GM19328 (cell line): ENCODE measurements around the gene TCN1.
"Not testable (repeated sequence)": the region's sequence is repeated elsewhere in the genome, so short reads cannot be mapped to it uniquely, and the experiment has no call there.

Experiments
- ATAC-seq: cut with Tn5 transposase; IDR thresholded peaks from one replicate; pipeline ENCODE4 v1.9.1; 2021; ENCODE audit warnings: mild to moderate bottlenecking, moderate library complexity; ENCODE audit not compliant: unreplicated experiment

TCN1 gene

DNA sequence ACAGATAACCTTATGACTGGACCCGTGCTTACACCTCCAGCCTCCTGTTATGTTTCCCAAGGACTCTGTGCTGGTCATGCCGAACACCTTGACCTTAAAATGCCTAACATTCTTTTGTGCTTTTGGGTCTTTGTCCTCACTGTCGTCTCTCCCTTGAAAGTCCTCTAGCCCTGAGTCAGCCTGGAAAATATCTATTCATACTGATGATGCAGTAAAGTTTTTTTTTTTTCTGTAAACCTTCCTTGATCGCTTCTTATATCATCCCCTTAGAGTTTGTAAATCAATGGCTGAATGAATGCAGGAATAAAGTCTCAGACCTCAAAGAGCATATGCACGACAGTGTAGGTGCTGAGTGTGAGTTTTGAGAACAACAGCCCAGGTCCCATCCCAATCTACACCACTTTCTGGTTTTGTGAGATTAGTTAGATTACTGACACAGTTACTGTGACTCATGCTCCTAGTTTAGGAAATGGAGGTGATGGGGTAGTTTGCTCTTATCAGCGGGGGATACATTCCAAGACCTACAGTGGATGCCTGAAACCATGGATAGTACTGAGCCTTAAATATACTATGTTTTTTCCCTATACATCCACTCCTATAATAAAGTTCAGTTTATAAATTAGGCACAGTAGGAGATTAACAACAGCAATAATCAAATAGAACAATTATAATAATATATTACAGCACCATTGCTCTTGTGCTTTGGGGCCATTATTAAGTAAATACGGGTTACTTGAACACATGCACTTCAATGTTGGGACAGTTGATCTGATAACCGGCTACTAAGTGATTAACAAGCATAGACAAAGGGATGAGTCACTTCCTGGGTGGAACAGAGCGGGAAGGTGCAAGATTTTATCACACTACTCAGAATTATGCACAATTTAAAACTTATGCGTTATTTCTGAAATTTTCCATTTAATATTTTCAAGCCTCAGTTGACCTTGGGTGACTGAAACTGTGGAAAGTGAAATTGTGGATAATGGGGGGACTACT is 8.6 kb downstream of the TCN1 start:
- ATAC-seq, result no peak

GRCh38 chr11:59854871-59855270 is 11.4 kb downstream of the TCN1 start:
- no peak for ATAC-seq

DNA sequence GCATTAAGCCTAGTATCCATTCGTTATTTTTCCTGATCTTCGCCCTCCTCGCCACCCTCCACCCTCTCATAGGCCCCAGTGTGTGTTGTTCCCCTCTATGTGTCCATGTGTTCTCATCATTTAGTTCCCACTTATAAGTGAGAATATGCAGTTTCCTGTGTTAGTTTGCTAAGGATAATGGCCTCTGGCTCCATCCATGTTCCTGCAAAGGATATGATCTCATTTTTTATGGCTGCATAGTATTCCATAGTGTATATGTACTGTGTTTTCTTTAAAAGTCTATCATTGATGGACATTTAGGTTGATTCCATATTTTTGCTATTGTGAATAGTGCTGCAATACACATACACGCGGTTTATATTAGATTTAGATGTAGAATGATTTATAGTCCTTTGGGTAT is 14.9 kb downstream of the TCN1 start:
- ATAC-seq, result not testable (repeated sequence)

- ATAC-seq, result not testable (repeated sequence)
These were observed 16.7 kb downstream of the TCN1 start for GRCh38 chr11:59849551-59849950.

DNA sequence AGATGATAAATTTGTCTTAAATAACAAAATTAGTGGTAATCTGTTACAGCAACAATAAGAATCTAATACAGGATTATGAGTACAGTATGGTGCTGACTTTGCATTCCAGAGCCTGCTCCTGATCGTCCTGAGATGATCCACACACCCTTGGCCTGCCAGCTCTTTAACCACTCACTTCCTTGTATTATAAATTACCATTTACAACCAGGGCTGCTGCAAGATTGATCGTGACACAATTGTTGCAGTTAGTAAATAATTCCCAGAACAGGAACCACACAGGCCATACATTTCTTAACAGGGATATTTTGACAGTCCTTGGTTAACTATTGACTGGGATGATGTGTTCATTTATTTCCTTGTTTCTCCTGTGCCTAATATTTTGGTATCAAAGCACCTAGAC is 17.2 kb downstream of the TCN1 start:
- no peak for ATAC-seq

- ATAC-seq, result not testable (repeated sequence)
These were observed 17.8 kb downstream of the TCN1 start for GRCh38 chr11:59848439-59848838.

- ATAC-seq, result no peak
These were observed 18.7 kb downstream of the TCN1 start for GRCh38 chr11:59847626-59848025.

GRCh38 chr11:59846556-59846955 is 19.7 kb downstream of the TCN1 start:
- ATAC-seq, result no peak

GRCh38 chr11:59845399-59845798 is 20.9 kb downstream of the TCN1 start, which contains the start of gene CBLIF:
CBLIF (minus strand) TSS chr11:59845499; CDS start chr11:59845453, 46 bp downstream.
- ATAC-seq, result no peak

- no peak for ATAC-seq
These were observed 24.0 kb downstream of the TCN1 start for GRCh38 chr11:59842316-59842715.

GRCh38 chr11:59841514-59841913 is 24.8 kb downstream of the TCN1 start:
- ATAC-seq, result no peak

- ATAC-seq, result no peak
These were observed 26.7 kb downstream of the TCN1 start for GRCh38 chr11:59839615-59840014.

DNA sequence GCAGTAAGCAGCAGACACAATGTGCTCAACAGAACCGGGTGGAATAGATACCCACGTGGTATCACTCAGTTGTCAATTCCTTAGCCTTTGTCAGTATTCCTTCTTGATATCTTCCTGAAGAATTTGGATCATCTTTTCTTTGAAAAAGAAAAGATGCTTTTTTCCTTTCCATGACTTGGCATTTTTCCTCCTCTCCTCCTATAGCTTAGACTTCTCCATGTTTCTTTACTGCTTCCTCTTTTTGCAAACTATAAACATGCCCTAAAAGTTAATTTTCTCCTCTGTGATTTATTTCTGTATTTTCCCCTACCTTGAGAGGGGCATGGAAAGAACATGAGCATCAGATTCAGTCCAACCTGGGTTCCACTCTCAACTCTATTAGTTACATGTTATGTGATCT is 32.7 kb downstream of the TCN1 start:
- ATAC-seq, result no peak

- ATAC-seq, result no peak
These were observed 36.9 kb downstream of the TCN1 start for GRCh38 chr11:59829358-59829757.

- no peak for ATAC-seq
These were observed 43.2 kb downstream of the TCN1 start for GRCh38 chr11:59822989-59823566.

DNA sequence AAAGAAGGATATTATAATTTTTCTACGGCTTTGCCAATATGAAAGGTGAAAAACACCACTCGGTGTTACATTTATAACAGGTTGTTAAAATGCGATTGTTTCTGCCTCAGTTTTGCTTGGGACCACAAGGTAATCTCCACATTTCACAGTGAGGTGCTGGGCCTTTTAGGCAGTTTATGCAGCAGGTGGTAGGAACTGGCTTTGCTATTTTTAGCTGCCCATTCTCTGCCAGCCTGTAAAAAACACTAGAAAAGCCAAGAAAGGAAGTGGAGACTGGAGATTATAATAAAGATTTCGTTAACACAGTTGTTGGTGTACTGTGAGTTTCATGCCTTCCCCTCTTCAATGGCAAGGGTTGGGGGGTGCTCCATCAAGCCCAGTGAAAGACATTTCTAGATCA is 47.7 kb downstream of the TCN1 start:
- ATAC-seq, result no peak

DNA sequence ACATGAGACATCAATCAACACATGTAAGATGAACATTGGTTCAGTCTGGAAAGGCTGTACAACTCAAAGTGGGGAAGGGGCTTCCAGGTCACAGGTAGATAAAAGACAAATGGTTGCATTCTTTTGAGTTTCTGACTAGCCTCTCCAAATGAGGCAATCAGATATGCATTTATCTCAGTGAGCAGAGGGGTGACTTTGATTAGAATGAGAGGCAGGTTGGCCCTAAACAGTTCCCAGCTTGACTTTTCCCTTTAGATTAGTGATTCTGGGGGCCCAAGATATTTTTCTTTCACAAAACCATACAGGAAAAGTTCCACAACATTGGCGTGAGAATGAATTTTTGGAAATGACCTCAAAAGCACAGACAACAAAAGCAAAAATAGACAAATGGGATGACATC is 49.9 kb downstream of the TCN1 start:
- ATAC-seq, result not testable (repeated sequence)

- no peak for ATAC-seq
These were observed 50.5 kb downstream of the TCN1 start for GRCh38 chr11:59815754-59816153.

DNA sequence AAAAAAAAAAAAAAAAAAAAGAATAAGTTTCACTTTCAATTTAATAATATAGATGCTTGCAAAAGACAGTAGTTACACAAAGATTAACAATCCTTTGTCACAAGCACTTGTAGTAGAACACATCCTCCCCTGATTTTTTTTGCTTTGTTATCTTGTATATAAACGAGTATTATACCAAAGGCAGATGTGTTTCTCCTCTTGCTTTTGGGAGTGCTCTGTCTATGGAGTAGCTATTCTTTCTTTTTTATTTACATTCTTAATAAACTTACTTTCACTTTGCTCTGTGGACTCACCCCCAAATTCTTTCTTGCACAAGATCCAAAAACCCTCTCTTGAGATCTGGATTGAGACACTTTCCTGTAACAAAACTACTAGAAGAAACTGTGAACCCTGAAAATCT is 52.3 kb downstream of the TCN1 start:
- ATAC-seq, result no peak

DNA sequence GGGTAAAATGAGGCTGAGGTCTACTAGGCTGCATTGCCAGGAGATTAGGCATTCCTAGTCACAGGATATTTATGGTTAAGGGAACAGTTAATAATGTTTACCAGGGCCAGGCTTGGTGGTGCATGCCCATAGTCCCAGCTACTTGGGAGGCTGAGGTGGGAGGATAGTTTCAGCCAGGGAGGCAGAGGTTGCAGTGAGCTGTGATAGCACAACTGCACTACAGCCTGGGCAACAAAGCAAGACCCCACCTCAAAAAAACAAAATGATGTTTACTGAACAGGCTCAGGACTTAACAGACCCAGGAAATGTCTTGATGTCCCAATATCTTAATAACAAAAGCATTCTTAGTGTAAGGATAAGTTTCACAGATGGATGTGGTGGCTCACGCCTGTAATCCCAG is 52.9 kb downstream of the TCN1 start:
- no peak for ATAC-seq

- no peak for ATAC-seq
These were observed 54.1 kb downstream of the TCN1 start for GRCh38 chr11:59812220-59812619.

- ATAC-seq, result no peak
These were observed 55.4 kb downstream of the TCN1 start for GRCh38 chr11:59810911-59811259.
